Right renal cortex interstitium (tissue), 3 donors: ENCODE data around the gene MACF1. TPM values are rescaled to one million over a fixed set of nuclear protein-coding genes. Genes with fewer than 3 reads are reported as not detected.
"Not testable (repeated sequence)": the region's sequence is repeated elsewhere in the genome, so short reads cannot be mapped to it uniquely, and the experiment has no call there.

Source experiments
- DNase-seq, 3 donors: peaks; one replicate each; pipeline ENCODE4 v3.0.0-alpha.2; 2013; ENCODE audit warnings: low read depth in 3 of 3, low spot score in 2 of 3
- polyA plus RNA-seq, 3 donors: library from polyadenylated mRNA; unstranded; fragments of 120-200 nt; gene quantifications; one replicate each; pipeline ENCODE4 v1.2.1, GENCODE V29; 2013; ENCODE audit not compliant: insufficient read length in 3 of 3

The MACF1 gene
- polyA plus RNA-seq, 3 donors = 233 to 252 (median 236) TPM

DNA sequence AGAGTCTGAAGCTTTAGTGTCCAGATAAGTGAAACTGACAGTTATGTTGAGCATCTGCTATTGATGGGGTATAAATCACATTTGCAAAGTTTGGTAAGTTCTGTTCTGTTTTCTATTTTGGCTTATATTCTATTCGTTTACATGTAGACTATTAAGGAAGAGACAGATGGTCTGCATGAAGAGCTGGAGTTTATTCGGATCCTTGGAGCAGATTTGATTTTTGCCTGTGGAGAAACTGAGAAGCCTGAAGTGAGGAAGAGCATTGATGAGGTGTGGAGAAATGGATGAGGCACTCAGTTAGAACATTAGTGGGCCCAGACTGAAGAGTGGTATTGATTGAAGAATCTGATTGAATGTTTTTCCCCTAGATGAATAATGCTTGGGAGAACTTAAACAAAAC lies 236.4 kb downstream of the MACF1 start:
- no peak for DNase-seq

DNA sequence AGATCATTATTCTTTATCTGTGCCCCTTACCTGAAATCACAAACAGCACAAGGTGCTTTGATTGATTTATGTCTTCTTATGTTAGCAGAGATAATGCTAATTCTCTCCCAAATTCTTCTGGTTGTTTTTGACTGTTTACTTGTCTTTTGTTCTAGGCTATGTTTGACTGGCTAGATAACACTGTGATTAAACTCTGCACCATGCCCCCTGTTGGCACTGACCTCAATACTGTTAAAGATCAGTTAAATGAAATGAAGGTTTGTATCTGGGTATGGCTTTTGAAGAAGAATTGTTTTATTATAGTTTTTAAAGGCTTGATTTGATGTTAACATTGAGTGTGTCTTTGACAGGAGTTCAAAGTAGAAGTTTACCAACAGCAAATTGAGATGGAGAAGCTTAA lies 237.3 kb downstream of the MACF1 start:
- DNase-seq = no peak

DNA sequence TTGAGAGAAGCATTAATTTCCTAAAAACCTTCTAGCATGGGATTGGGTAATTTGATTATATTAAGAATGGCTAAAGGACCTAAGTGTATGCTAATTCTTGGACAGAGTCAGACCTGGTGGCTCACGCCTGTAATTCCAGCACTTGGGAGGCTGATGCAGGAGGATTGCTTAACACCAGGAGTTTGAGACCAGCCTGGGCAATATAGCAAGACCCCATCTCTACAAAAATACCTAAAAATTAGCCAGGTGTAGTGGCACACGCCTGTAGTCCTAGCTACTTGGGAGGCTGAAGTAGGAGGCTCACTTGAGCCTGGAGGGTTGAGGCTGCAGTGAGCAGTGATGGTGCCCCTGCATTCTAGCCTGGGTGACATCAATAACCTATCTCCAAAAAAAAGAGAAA lies 241.1 kb downstream of the MACF1 start:
- DNase-seq = no peak

DNA sequence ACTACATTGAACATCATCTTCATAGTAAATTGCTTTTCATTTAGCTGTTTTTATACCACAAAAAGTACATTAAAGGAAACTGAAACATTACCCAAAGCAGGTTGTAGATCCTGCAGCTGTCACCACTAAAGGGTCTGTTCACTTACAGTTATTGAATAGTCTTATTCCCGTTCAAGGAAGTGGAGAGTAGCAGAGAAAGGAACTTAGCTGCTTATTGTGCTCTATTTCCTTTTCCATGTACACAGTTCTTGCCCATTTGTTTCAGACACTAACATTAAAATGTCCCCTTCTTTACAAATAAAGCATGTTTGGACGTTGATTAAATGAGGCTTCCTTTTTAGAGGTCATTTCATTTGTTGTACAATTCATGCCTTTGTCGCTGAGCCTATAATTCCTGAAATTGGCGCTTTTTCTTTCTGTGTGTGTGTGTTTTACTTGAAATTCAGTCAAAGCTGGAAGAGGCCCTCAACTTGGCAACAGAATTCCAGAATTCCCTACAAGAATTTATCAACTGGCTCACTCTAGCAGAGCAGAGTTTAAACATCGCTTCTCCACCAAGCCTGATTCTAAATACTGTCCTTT lies 242.6 kb downstream of the MACF1 start:
- DNase-seq = no peak

DNA sequence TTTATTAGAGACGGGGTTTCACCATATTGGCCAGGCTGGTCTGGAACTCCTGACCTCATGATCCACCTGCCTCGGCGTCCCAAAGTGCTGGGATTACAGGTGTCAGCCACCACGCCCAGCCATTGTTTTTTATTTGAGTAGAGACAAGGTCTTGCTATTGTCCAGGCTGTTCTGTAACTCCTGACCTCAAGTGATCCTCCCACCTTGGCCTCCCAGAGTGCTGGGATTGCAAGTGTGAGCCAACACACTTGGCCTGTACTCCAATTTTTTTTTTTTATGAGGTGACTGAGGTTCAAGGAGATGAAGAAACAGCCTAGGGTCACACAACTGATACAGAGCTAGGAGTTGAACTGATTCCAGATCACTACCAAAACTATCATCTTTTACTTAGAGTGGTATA lies 245.5 kb downstream of the MACF1 start:
- DNase-seq = not testable (repeated sequence)

DNA sequence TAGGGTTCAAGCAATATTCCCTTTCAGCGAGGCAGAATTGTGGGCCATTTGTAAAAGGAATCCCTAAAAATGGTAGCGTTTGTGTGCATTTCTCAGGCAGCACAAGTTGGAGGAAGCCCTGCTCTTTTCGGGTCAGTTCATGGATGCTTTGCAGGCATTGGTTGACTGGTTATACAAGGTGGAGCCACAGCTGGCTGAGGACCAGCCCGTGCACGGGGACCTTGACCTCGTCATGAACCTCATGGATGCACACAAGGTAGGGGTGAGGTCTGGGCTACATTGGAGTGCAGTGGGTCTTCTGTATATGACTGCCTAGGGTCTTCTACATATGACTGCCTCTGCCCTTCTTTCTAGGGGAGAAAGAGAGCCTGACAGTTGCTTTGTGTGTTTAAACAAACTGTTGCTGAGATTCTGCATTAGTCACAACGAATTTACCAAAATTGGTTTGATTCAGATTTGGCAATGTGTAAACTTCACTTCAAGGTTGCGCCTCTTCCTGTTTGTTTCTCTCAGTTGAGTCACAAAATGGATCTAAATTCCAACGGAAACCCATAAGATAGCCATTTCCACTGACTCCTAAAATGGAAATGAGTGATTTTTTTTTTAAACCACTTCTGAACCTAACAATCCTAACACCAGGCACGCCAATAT lies 246.6 kb downstream of the MACF1 start:
- DNase-seq = no peak

DNA sequence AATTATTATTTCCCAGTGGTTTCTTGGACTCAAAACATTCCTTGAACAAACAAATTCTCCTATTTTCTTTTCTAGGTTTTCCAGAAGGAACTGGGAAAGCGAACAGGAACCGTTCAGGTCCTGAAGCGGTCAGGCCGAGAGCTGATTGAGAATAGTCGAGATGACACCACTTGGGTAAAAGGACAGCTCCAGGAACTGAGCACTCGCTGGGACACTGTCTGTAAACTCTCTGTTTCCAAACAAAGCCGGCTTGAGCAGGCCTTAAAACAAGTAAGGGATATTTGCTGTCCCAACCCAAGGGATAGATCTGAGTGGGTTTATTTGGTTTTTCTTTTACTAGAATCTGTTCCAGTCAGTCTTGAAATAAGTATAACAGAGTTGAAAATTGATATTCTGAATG lies 247.6 kb downstream of the MACF1 start:
- no peak for DNase-seq

DNA sequence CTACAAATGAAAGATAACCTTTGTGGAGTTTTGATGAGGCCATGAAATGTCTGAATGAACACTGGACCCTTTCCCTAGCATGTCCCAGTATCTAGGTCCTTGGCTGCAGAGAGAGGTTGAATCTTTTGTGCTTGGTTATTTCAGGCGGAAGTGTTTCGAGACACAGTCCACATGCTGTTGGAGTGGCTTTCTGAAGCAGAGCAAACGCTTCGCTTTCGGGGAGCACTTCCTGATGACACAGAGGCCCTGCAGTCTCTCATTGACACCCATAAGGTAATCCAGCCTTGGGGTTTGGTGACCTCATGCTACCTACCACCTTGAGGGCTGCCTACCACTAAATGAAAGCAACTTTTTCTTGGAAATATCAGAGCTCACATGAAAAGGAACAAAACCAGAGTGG lies 248.0 kb downstream of the MACF1 start:
- no peak for DNase-seq

DNA sequence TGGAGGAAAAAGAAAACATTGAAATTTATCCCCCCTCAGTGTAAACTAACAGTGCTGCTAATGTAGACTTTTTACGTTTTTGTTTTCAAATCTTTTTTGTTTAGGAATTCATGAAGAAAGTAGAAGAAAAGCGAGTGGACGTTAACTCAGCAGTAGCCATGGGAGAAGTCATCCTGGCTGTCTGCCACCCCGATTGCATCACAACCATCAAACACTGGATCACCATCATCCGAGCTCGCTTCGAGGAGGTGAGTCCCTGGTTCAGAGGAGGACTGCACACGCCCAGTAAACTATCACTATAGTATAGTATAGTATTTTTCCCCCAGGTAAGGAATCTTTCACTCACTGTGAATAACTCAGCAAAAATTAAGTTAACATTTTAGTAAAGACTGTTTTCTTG lies 249.1 kb downstream of the MACF1 start:
- no peak for DNase-seq

DNA sequence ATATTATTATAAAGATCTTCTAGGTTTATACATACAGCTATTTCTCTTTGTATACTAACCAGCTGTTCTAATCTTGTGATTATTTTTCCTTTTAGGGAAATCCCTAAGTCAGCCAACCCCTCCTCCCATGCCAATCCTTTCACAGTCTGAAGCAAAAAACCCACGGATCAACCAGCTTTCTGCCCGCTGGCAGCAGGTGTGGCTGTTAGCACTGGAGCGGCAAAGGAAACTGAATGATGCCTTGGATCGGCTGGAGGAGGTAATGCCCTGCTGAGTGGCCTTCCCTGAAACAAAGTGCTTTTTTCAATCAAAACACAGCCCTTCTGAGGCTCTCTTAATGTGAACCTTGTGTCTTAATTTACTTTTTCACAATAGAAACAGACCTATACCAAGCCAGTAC lies 254.5 kb downstream of the MACF1 start:
- no peak for DNase-seq

DNA sequence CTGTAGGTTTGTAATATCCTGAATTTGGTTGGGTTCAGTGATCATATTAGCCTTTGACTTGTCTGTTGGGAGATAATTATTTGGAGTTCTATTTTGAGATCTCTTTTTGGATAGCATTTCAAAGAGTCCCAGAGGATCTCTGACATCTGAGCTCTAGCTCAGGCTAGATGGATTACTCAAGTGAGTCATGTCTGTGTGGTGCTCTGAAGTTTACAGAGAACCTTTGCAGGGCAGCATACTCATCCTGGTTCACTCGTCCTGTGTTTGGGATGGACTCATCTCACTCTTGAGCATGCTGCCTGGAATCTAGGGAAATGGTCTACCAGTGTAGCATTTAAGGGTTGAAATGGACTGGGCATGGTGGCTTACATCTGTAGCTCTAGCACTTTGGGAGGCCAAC lies 257.6 kb downstream of the MACF1 start:
- DNase-seq = no peak

DNA sequence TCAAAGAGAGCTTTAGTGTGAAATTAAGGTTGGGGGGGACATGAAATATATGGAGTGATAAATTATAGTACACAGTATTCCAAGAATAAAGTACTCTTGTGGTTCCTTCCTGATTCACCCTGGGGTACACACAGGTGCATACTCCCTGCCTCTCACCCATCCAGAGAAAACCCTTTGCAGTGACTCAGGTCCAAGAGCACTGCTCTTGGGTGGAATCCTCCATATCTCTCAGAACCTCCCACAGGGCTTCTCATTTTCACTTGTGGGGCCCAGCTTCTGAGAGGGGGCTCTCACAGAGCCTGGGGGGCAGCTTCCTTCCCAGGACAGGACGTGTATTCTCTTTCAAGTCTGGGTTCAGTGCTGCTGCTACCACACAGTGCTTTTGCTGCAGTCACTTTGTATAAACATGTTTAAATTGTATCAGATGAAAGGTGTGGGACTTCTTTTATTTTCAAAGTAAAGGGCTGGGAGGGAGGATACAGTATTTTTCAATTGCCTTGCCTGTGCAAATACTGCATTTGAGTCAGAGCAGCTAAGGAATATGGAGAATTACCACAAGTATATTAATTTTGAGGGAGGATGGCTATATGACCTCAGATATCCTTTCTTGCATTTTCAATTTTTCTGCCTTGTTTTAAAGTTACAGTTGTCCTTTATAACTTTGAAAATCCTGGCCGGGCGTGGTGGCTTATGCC lies 262.1 kb downstream of the MACF1 start:
- DNase-seq = no peak

DNA sequence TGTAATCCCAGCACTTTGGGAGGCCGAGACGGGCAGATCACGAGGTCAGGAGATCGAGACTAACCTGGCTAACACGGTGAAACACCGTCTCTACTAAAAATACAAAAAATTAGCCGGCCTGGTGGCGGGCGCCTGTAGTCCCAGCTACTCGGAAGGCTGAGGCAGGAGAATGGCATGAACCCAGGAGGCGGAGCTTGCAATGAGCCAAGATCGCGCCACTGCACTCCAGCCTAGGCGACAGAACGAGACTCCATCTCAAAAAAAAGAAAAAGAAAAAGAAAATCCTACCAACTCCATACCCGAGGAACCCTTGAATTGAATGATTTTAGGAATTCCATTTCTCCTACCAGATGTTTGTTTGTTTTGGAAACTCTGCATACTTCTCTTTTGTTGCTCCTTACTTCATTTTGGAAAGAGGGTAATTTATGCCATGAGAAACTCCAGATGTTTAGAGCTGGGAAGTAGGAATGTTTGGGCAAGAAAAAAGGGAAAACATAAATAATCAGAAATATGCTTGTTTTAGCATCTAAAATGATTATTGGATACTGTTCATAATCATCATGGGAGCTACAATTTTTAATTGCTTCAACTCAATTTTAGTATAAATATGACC lies 262.7 kb downstream of the MACF1 start:
- peak in 2 of 3 donors; percentile 25 to 29 for DNase-seq

DNA sequence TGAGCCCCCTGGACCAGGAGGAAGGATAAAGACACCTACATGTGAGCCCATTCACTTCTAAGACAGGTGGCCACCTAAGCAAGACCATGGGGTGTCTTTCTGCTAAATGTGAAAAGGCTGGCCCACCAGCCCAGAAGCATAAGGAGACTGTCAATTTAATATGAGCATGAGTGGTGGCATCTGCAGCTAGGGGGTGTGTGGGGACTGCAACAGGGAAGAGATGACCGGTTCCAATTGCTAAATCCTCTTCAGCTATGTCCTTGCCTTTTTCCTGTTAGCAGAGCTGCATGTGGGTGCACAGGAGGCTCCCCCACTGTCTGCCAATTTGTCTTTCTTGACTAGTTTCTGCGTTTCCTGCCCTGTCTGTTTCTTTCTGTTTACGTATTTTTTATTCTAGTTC lies 264.7 kb downstream of the MACF1 start:
- no peak for DNase-seq

DNA sequence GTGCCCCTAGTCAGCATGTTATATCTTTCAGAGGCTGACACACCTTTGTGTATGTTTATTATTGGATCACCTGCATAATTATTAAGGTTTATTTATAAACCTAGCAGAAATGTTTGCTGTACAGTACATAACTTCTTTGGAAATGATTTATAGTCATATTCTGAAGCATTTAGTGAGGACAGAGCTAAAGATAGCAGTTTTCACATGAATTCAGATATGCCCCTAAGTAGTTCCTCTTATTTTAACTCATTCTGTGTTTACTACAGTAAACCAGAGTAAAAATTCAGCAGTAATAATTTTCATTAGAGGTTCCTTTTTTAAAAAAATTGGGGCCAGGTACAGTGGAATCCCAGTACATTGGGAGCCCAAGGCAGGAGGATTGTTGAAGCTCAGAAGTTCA lies 265.5 kb downstream of the MACF1 start:
- DNase-seq = no peak

DNA sequence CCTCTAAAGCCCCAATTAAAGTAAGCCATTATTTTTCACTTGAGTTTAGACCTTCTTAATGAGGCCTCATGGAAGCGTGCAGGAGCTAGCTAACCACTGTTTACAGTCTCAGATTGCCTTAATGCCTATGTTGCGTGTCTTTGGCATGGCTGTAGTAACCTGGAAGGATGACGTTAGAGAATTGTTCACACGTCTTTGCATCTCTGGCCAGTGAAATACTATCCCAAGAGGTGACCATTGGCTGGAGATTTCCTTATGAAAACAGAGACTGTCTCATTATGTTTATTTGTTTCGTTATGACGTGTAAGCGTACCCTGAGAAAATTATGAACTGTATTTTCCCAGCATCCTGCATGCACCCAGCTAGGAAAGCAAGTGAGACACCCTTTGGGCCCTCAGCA lies 268.3 kb downstream of the MACF1 start:
- no peak for DNase-seq

DNA sequence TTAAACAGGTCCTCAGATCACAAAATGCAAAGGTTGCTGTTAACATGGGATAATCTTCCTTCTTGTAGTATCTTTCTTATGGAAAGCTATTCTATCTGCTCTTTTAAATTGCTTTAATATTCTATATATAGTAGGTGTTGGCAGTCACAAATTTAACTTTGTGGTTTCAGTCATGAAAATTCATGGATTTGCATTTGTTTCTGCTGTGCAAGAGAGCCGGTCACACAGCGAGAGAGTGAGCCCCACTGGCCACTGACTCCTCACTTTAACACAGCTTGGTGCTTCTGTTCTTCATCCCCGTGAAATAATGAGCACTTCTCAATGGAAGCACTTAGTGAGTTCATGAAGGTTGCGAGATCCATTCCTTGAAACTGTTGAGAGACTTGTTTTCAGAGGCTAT lies 268.8 kb downstream of the MACF1 start:
- no peak for DNase-seq

DNA sequence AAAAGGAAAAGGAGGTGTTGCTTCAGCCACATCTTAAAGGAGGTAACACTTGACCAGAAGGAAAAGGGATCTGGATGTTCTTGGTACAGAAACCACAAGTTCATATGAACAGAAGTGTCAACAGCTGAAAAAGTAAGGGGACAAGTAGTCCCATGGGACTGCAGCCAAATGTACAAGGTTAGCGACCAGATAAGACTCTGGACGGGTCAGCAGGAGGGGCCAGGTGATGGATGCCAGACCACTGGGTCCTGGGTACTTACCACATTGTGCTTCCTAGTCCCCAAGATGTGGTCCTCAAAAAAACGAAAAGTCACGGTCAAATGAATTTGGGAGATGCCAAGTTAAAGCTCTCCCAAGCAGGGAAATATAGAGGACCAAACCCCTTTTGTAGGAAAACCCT lies 270.3 kb downstream of the MACF1 start:
- no peak for DNase-seq

DNA sequence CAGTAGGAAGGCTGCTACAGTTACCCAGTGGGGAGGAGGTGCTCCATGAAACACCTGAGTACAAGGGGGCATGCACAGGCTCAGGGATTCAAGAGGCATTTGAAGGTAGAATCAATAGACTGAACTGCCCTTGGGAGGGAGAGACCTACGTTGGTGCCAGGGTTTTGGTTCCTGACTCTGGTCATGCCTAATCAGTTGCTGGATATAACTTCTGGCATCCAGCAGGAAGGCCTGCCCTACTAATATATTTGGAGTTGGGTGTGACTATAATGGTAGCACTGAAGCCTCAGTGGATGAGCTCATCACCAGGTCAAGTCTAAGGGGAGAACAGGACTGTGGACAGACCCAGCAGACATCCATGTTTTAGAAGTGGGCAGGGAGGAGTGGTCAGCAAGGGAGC lies 271.1 kb downstream of the MACF1 start:
- not testable (repeated sequence) for DNase-seq

DNA sequence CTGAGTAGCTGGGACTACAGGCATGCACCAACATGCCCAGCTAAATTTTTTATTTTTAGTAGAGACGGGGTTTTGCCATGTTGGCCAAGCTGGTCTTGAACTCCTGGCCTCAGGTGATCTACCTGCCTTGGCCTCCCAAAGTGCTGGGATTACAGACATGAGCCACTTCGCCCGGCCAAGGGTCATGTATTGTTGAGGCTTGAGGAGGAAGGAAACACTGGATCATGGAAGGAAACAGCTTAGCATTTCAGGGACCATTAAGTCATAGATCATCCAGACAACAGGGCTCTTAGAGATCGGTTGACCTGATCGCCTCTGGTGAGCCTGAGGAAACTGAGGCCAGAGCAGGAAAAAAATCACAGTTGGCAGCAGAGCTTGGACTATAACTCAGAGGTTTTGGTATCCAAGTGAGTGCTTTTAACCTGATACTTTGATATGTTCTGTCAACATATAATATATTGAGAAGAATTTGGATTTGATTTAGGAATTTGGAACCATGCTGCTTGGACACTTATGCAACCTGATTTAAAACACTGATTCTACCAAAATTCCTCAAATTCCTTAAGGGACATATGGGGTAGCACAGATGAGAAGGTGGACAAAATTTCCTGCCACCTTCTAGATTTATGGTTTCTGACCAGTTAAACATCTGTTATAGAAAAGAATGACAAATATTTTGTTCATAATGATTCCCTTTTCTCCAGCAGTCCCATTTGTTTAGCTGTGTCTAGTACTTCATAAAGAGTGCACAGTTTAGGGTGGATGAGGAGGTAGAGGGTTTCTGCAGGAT lies 273.8 kb downstream of the MACF1 start:
- DNase-seq = no peak

DNA sequence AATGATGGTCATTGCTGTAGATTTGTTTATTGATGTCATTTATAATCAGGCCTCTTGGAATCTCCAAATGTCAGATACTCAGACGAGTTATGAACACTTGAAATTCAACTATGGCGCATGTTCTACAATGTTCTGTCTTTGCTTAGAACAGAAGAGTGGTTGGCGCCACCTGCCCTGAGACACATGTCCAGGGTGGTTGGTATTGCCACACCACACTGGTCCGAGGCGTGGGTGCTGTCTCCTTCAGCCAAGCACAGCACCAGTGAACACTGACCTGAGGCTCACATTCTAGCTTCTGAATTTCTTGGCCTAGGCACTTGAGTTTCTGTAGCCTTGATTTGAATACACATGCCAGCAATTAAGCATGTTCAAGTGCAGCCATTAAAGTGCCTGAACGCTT lies 276.8 kb downstream of the MACF1 start:
- DNase-seq = no peak
